K562 (cell line): Measurements from ENCODE around the gene ARHGDIA. TPM values are rescaled to one million over a fixed set of nuclear protein-coding genes. Genes with fewer than 3 reads are reported as not detected.
A peak's percentile ranks its signal among the peaks of the same experiment; 100 is the strongest.

Experiments used
- ARID1B ChIP-seq: fragments of 450-650 bp; IDR thresholded peaks from 2 replicates; pipeline ENCODE4 v1.6.1; 2016; ENCODE audit warnings: antibody characterized with exemption, mild to moderate bottlenecking, inconsistent platforms
- BHLHE40 ChIP-seq: IDR thresholded peaks from 2 replicates; pipeline ENCODE4 v1.6.1; 2011; ENCODE audit warnings: low read length, improper control_type of control experiment
- BRF1 ChIP-seq: IDR thresholded peaks from 3 replicates; pipeline ENCODE4 v1.6.1; 2011; ENCODE audit warnings: borderline replicate concordance, mild to moderate bottlenecking; ENCODE audit not compliant: insufficient read length; ENCODE audit errors: extremely low read depth
- C11orf30 ChIP-seq: fragments of 450-650 bp; IDR thresholded peaks from 2 replicates; pipeline ENCODE4 v1.6.1; 2016; ENCODE audit warnings: low read depth, mild to moderate bottlenecking
- EGR1 ChIP-seq: fragments of 450-650 bp; conservative IDR thresholded peaks from 2 replicates; pipeline ENCODE4 v1.6.1; 2017; ENCODE audit warnings: mild to moderate bottlenecking
- EP400 ChIP-seq: fragments of 450-650 bp; IDR thresholded peaks from 2 replicates; pipeline ENCODE4 v1.6.1; 2017; ENCODE audit warnings: antibody characterized with exemption, mild to moderate bottlenecking, moderate library complexity
- L3MBTL2 ChIP-seq: fragments of 450-650 bp; IDR thresholded peaks from 2 replicates; pipeline ENCODE4 v1.6.1; 2016; ENCODE audit warnings: mild to moderate bottlenecking, moderate library complexity
- MBD2 ChIP-seq: sonication (generic); IDR thresholded peaks from 2 replicates; pipeline ENCODE4 v1.6.1; 2016; ENCODE audit warnings: low read depth, borderline replicate concordance
- MXI1 ChIP-seq: IDR thresholded peaks from 2 replicates; pipeline ENCODE4 v1.6.1; 2011; ENCODE audit warnings: low read depth, mild to moderate bottlenecking, improper control_type of control experiment, low read length
- NR2C1 ChIP-seq, 2 experiments: fragments of 450-650 bp; IDR thresholded peaks; 2 replicates each; pipeline ENCODE4 v1.6.1; 2017; ENCODE audit warnings: mild to moderate bottlenecking in 2 of 2, antibody characterized with exemption in 1 of 2, inconsistent platforms in 1 of 2, missing compliant biosample characterization in 1 of 2, missing genetic modification characterization in 1 of 2
- POLR2A ChIP-seq: fragments of 450-650 bp; conservative IDR thresholded peaks from 2 replicates; pipeline ENCODE4 v1.6.1; 2016
- POLR2AphosphoS5 ChIP-seq: IDR thresholded peaks from 2 replicates; pipeline ENCODE4 v1.6.1; 2011; ENCODE audit warnings: mild to moderate bottlenecking, low read depth, low read length, moderate library complexity; ENCODE audit not compliant: control insufficient read depth, insufficient read depth
- RUNX1 ChIP-seq: sonication (generic); IDR thresholded peaks from 2 replicates; pipeline ENCODE4 v1.6.1; 2016; ENCODE audit warnings: antibody characterized with exemption, low read depth
- SIN3A ChIP-seq, 2 experiments: fragments of 150-350 bp in 1 of 2; IDR thresholded peaks; 2 replicates each; pipeline ENCODE4 v1.6.1; 2011 to 2016; ENCODE audit warnings: borderline replicate concordance in 2 of 2, low read depth in 2 of 2, low read length in 2 of 2, mild to moderate bottlenecking in 2 of 2, moderate library complexity in 2 of 2; ENCODE audit not compliant: control insufficient read depth in 1 of 2
- TAF9B ChIP-seq: fragments of 450-650 bp; IDR thresholded peaks from 2 replicates; pipeline ENCODE4 v1.6.1; 2018; ENCODE audit warnings: mild to moderate bottlenecking; ENCODE audit not compliant: partially characterized antibody
- TOE1 ChIP-seq, 2 experiments: fragments of 450-650 bp in 1 of 2; sonication (generic) in 1 of 2; formaldehyde crosslinking in 1 of 2; IDR thresholded peaks; 2 replicates each; pipeline versions ENCODE4 v1.7.1 to v1.8.0; 2016 to 2022; ENCODE audit warnings: borderline replicate concordance in 2 of 2, mild to moderate bottlenecking in 2 of 2, antibody characterized with exemption in 1 of 2, inconsistent platforms in 1 of 2, low read depth in 1 of 2, missing genetic modification reagents in 1 of 2, moderate library complexity in 1 of 2
- USF2 ChIP-seq: sonication (generic); formaldehyde crosslinking; IDR thresholded peaks from 2 replicates; pipeline ENCODE4 v1.5.0; 2020; ENCODE audit warnings: missing genetic modification reagents
- ZFX ChIP-seq: sonication (generic); formaldehyde crosslinking; IDR thresholded peaks from 2 replicates; pipeline ENCODE4 v1.8.0; 2022; ENCODE audit warnings: mild to moderate bottlenecking, missing genetic modification reagents, moderate library complexity
- ZNF316 ChIP-seq: fragments of 450-650 bp; IDR thresholded peaks from 2 replicates; pipeline ENCODE4 v1.6.1; 2016
- polyA plus RNA-seq, 8 experiments: library from polyadenylated mRNA; depleted of rRNA in 4 of 8; stranded (reverse) in 5 of 8; unstranded in 3 of 8; fragments of >200 nt; fragmentation: Nextera tagmentation in 2 of 8; fragmentation: Illumina TruSeq in 1 of 8; extraction: Ambion mirVana in 2 of 8; extraction: Trizol in 1 of 8; gene quantifications; 2 replicates each; pipeline versions ENCODE4 v1.2.1 to v1.2.3, GENCODE V29; 2011 to 2014; ENCODE audit warnings: inconsistent platforms in 1 of 8, missing spikeins in 1 of 8
- total RNA-seq, 7 experiments: library from RNA; depleted of rRNA in 6 of 7; stranded (reverse); fragments of >200 nt in 6 of 7; fragmentation: Illumina TruSeq in 2 of 7; extraction: Trizol in 2 of 7; gene quantifications; 2 replicates each; pipeline versions ENCODE4 v1.2.1 to v1.2.3, GENCODE V29; 2011 to 2021; ENCODE audit warnings: low replicate concordance in 1 of 7

Gene ARHGDIA
- total and polyA plus RNA-seq, 9 of the 15 experiments (the other 6 are each of a cell fraction or from before 2014, with no cell fraction given): 9.6 to 340 (median 97.6) TPM

- TF ChIP-seq USF2 (CRISPR knock-in tag) (peak; percentile 25; the same call in 1 of the 2 replicates), RUNX1 (no peak), MXI1 (0 out of 2 replicates have a peak, but pooled peaks have one; percentile 32), ZFX (CRISPR knock-in tag) (0 out of 2 replicates have a peak, but pooled peaks have one; percentile 26), BHLHE40 (peak; percentile 26; the same call in 1 of the 2 replicates), MBD2 (0 out of 2 replicates have a peak, but pooled peaks have one; percentile 37), L3MBTL2 (peak; percentile 23; the same call in 1 of the 2 replicates), BRF1 (no peak), NR2C1 (IDR thresholded peaks at IDR 0.05) (peak; percentile 18), NR2C1 (tag; IDR thresholded peaks at IDR 0.05) (no peak), TOE1 (IDR thresholded peaks at IDR 0.05; ENCODE audit: borderline replicate concordance) (peak; percentile 88), TOE1 (CRISPR knock-in tag; IDR thresholded peaks at IDR 0.05; ENCODE audit: borderline replicate concordance, low read depth) (no peak), EP400 (peak; percentile 50; the same call in 1 of the 2 replicates), C11orf30 (peak; percentile 37), ARID1B (0 out of 2 replicates have a peak, but pooled peaks have one; percentile 16), ZNF316 (peak; percentile 58; the same call in 1 of the 2 replicates), SIN3A (IDR thresholded peaks at IDR 0.05; ENCODE audit: borderline replicate concordance in 2 of 2, control insufficient read depth in 1 of 2, low read depth in 2 of 2, low read length in 2 of 2) (0 out of 4 replicates have a peak, but pooled peaks of 1 of the 2 experiments have one; percentile 6), EGR1 (peak; percentile 84), POLR2A (peak; percentile 74), TAF9B (peak; percentile 24), POLR2AphosphoS5 (peak; percentile 41)
These were observed 45.3 kb upstream of the ARHGDIA start (continued) for GRCh38 chr17:81916234-81917001.
